ENCODE measurements around the gene SPA17. TPM values are rescaled to one million over a fixed set of nuclear protein-coding genes. Genes with fewer than 3 reads are reported as not detected.

Gene SPA17
- total RNA-seq: 21.2 and 28.1 TPM in 2 replicates

DNA sequence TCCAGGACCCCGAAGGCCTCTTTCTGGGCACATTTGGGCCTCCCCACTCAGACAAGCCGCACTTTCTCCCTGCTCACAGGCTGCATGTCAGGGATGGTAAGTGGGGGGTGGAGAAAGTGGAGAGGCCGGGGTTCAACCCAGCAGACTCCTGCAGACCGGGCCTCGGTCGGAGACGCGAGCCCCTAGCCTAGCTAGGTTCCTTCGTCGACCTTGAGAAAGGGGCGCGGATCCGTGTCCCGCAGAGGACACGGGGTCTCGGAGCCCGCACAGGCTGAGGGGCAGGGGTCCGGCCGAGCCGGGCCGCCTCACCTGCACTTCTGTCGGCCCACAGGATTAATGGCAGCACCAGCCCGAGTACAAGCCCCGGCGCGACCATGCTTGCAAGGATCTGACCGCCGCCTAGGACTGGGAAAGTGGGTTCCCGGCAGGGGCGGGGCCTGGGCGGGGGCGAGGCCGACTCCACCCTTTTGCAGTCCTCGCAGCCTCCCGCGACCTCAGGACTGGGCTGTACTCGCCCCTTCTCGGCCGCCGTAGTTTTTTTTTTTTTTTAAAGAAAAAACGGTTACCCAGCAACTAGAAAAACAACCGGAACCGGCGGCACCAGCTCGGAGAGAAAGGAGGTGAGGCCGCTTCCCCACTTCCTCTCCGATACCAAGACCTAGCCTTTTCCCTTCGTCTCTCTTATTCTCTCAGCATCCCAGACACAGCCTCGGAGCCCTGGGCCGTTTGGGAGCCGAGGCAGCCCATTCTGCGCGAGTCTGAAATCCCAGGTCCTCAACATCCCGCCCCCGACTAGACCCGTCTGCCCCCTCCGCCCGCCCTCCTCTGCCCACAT lies at the start of gene SPA17, which contains the start of gene SIAE:
TSS of gene SPA17 (plus strand) at position 572 of the 835 bp plus-strand sequence. CDS start 1,361 bp downstream, outside the sequence.
TSS of gene SIAE (minus strand) at position 407 of the 835 bp plus-strand sequence. CDS start at position 376, 31 bp downstream.
- H3K4me3 ChIP-seq (ENCODE audit: low read depth, low read length): peak within 1 kb of the TSS; percentile 85
- DNase-seq (ENCODE audit: low read depth): peak; percentile 77
- no peak for TF ChIP-seq CTCF (conservative IDR thresholded peaks at IDR 0.05; ENCODE audit: low read depth, low read length)

GRCh38 chr11:124625504-124626168 lies 48.1 kb upstream of the SPA17 start:
- no peak for DNase-seq (ENCODE audit: low read depth)
- no peak overlapping the region for H3K4me3 ChIP-seq (ENCODE audit: low read depth, low read length)
- no peak for TF ChIP-seq CTCF (conservative IDR thresholded peaks at IDR 0.05; ENCODE audit: low read depth, low read length)

GRCh38 chr11:124627546-124627945 lies 46.2 kb upstream of the SPA17 start:
- no peak for DNase-seq (ENCODE audit: low read depth)
- no peak for TF ChIP-seq CTCF (conservative IDR thresholded peaks at IDR 0.05; ENCODE audit: low read depth, low read length)
- H3K4me3 ChIP-seq (ENCODE audit: low read depth, low read length): no peak overlapping the region

DNA sequence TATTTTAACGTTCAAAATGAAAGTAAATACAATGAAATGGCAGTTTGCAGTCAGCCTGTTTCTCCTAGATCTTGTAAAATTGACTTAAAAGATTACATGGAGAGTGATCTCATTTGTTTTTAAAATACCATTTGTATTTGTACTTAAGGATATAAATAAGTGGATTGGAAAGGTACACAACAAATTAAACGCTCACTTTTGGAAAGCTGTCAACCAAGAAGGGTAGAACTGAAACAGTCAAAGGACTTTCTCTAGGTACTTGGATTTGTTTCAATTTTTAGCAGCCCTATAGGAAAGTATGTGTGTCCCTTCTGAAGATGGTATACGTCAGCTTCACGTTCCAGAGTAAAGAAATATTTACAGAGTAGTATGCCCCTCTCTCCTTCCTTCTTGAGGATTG lies 43.7 kb upstream of the SPA17 start:
- no peak for DNase-seq (ENCODE audit: low read depth)
- H3K4me3 ChIP-seq (ENCODE audit: low read depth, low read length): no peak overlapping the region
- TF ChIP-seq CTCF (conservative IDR thresholded peaks at IDR 0.05; ENCODE audit: low read depth, low read length): no peak

- DNase-seq (ENCODE audit: low read depth): no peak
- peak; percentile 50 for TF ChIP-seq CTCF (conservative IDR thresholded peaks at IDR 0.05; ENCODE audit: low read depth, low read length)
- H3K4me3 ChIP-seq (ENCODE audit: low read depth, low read length): no peak overlapping the region
Observed at GRCh38 chr11:124633355-124633754, 40.3 kb upstream of the SPA17 start.

DNA sequence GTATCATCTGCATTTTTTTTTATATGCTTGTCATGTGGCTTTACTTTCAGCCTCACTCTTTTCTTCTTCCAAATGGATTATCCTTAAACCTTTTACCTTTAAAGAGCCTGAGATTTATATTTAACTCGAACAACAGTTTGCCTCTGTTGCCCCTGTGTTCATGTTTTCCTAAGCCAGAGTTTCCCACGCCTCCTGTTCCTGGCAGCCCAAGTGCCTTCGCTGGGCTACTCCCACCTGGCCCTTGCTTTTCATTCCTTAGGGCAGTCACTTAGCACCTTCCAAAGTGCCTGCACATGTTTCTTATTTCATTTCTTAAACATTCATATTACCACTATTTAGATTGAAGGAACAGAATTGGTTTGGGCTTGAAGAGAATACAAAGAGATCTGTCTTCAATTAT lies 37.8 kb upstream of the SPA17 start:
- no peak overlapping the region for H3K4me3 ChIP-seq (ENCODE audit: low read depth, low read length)
- no peak for DNase-seq (ENCODE audit: low read depth)
- TF ChIP-seq CTCF (conservative IDR thresholded peaks at IDR 0.05; ENCODE audit: low read depth, low read length): no peak

All from epithelial cell of proximal tubule (primary cell).